Measurements from ENCODE around the gene TSR3.

DNA sequence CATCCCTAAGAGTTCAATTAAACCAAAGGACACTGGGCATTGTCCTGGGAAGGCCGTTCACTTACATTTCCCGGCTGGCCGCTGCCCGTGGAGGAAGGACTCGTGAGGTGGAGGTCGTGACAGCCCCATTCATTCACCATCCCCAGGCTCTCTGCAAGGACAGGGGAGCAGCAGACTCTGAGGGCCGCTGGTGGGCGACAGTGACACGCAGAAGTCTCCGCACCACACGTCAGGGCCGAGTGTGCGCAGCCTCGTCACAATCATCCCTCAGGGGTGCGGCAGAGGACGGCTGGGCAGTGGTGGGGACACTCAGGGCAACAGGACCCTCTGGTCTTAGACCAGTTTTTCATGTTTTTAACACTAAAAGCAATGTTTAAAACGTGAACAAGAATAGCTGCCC is 41.1 kb upstream of the TSR3 start:
- TF ChIP-seq, protein P1, sequence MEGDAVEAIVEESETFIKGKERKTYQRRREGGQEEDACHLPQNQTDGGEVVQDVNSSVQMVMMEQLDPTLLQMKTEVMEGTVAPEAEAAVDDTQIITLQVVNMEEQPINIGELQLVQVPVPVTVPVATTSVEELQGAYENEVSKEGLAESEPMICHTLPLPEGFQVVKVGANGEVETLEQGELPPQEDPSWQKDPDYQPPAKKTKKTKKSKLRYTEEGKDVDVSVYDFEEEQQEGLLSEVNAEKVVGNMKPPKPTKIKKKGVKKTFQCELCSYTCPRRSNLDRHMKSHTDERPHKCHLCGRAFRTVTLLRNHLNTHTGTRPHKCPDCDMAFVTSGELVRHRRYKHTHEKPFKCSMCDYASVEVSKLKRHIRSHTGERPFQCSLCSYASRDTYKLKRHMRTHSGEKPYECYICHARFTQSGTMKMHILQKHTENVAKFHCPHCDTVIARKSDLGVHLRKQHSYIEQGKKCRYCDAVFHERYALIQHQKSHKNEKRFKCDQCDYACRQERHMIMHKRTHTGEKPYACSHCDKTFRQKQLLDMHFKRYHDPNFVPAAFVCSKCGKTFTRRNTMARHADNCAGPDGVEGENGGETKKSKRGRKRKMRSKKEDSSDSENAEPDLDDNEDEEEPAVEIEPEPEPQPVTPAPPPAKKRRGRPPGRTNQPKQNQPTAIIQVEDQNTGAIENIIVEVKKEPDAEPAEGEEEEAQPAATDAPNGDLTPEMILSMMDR (IDR thresholded peaks at IDR 0.05; ENCODE audit: low read depth, low read length, missing input control), result no peak
- TF ChIP-seq REST (IDR thresholded peaks at IDR 0.05), result no peak
- TF ChIP-seq FOXA1 (IDR thresholded peaks at IDR 0.05), result no peak
- no peak for TF ChIP-seq TAF1 (conservative IDR thresholded peaks at IDR 0.05)
- TF ChIP-seq RXRA (IDR thresholded peaks at IDR 0.05), result no peak
- no peak for TF ChIP-seq SP1 (IDR thresholded peaks at IDR 0.05)
- TF ChIP-seq, protein P2, sequence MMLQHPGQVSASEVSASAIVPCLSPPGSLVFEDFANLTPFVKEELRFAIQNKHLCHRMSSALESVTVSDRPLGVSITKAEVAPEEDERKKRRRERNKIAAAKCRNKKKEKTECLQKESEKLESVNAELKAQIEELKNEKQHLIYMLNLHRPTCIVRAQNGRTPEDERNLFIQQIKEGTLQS (IDR thresholded peaks at IDR 0.05), result no peak
- TF ChIP-seq JUND (IDR thresholded peaks at IDR 0.05), result no peak

Data from liver (tissue), 3 donors.